ENCODE measurements around the gene ALDH8A1. TPM values are rescaled to one million over a fixed set of nuclear protein-coding genes. Genes with fewer than 3 reads are reported as not detected.
"Not testable (repeated sequence)": the region's sequence is repeated elsewhere in the genome, so short reads cannot be mapped to it uniquely, and the experiment has no call there.

ALDH8A1 gene
- total RNA-seq, 1 experiment from 2014 or later = 0.29 TPM

- Mint-ChIP-seq H3K9me3 (ENCODE audit: unreplicated experiment) (no peaks in the 10 kb centered on the region), H3K4me3 (ENCODE audit: unreplicated experiment) (no peak overlapping the region), H3K27me3 (ENCODE audit: insufficient read depth, unreplicated experiment) (peaks cover 2% of the 10 kb centered on the region), H3K36me3 (ENCODE audit: insufficient read depth, unreplicated experiment) (no peaks in the 10 kb centered on the region), H3K4me1 (ENCODE audit: low read depth, unreplicated experiment) (no peaks in the 10 kb centered on the region), H3K27ac (ENCODE audit: unreplicated experiment) (no peak overlapping the region)
- intact Hi-C loops (cut with micrococcal nuclease; ENCODE audit: unreplicated experiment) = no loop called here
- no TSS peak for BruUV-seq (replicated peaks)
- H3K36me3 ChIP-seq (ENCODE audit: control insufficient read depth, insufficient read depth, low read length) = no peaks in the 10 kb centered on the region
- no peak for TF ChIP-seq CTCF (IDR thresholded peaks at IDR 0.05; ENCODE audit: insufficient read depth in 1 of 2, low read depth in 1 of 2, low read length in 1 of 2, severe bottlenecking in 1 of 2, unreplicated experiment in 1 of 2)
- H3K9me3 ChIP-seq = no peaks in the 10 kb centered on the region
- no peak overlapping the region for H3K4me3 ChIP-seq (ENCODE audit: low read depth, low read length)
- DNase-seq = no peak
- ChIA-PET CTCF (no interaction called here), POLR2A (no interaction called here)
- H3K4me1 ChIP-seq = no peaks in the 10 kb centered on the region
- no peaks in the 10 kb centered on the region for H3K27me3 ChIP-seq (replicated peaks; ENCODE audit: control insufficient read depth, insufficient read depth, low read length)
These were observed 51.3 kb downstream of the ALDH8A1 start for GRCh38 chr6:134898575-134898974.

DNA sequence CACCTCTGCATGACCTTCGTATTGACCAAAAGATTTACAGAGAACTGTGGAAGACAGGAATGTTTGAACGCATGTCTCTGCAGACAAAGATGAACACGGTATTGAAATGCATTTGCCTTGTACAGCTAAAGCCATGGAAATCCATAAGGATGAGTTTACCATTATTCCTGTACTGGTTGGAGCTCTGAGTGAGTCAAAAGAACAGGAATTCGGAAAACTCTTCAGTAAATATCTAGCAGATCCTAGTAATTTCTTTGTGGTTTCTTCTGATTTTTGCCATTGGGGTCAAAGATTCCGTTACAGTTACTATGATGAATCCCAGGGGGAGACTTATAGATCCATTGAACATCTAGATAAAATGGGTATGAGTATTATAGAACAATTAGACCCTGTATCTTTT, 51.7 kb downstream of the ALDH8A1 start:
- POLR2A ChIA-PET; H3K9me3 ChIP-seq; H3K4me3 ChIP-seq (ENCODE audit: low read depth, low read length); BruUV-seq (replicated peaks); H3K36me3 Mint-ChIP-seq (ENCODE audit: insufficient read depth, unreplicated experiment); intact Hi-C loops (cut with micrococcal nuclease; ENCODE audit: unreplicated experiment); CTCF ChIA-PET; H3K4me3 Mint-ChIP-seq (ENCODE audit: unreplicated experiment); H3K4me1 ChIP-seq; H3K36me3 ChIP-seq (ENCODE audit: control insufficient read depth, insufficient read depth, low read length); H3K27me3 Mint-ChIP-seq (ENCODE audit: insufficient read depth, unreplicated experiment); H3K4me1 Mint-ChIP-seq (ENCODE audit: low read depth, unreplicated experiment); H3K9me3 Mint-ChIP-seq (ENCODE audit: unreplicated experiment); DNase-seq; H3K27ac Mint-ChIP-seq (ENCODE audit: unreplicated experiment); H3K27me3 ChIP-seq (replicated peaks; ENCODE audit: control insufficient read depth, insufficient read depth, low read length): not testable (repeated sequence)

DNA sequence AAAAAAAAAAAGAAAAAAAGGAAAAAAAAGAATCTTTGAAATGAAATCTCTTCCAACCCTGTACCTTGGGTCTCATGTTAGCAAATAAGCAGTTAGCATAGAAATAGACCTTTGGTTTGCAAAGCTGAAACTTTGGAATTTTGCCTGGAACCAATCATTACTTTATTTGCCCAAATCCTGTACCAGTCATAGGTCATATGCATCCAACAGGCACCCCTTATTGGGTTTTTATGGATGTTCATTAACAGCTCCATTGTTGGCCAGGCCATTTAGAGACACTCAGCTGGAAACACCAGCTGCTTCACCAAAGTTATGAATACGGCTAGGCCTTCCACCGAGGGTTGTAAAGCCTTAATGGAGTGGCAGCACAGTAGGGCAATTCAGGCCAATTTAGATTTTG, 53.0 kb downstream of the ALDH8A1 start:
- Mint-ChIP-seq H3K9me3 (ENCODE audit: unreplicated experiment) (peaks cover 7% of the 10 kb centered on the region), H3K27me3 (ENCODE audit: insufficient read depth, unreplicated experiment) (peaks cover 2% of the 10 kb centered on the region), H3K36me3 (ENCODE audit: insufficient read depth, unreplicated experiment) (no peaks in the 10 kb centered on the region), H3K27ac (ENCODE audit: unreplicated experiment) (no peak overlapping the region), H3K4me1 (ENCODE audit: low read depth, unreplicated experiment) (no peaks in the 10 kb centered on the region), H3K4me3 (ENCODE audit: unreplicated experiment) (no peak overlapping the region)
- Histone ChIP-seq H3K9me3 (no peaks in the 10 kb centered on the region), H3K36me3 (ENCODE audit: control insufficient read depth, insufficient read depth, low read length) (no peaks in the 10 kb centered on the region), H3K4me1 (no peaks in the 10 kb centered on the region), H3K27me3 (replicated peaks; ENCODE audit: control insufficient read depth, insufficient read depth, low read length) (no peaks in the 10 kb centered on the region), H3K4me3 (ENCODE audit: low read depth, low read length) (no peak overlapping the region)
- no peak for TF ChIP-seq CTCF (IDR thresholded peaks at IDR 0.05; ENCODE audit: insufficient read depth in 1 of 2, low read depth in 1 of 2, low read length in 1 of 2, severe bottlenecking in 1 of 2, unreplicated experiment in 1 of 2)
- ChIA-PET POLR2A (no interaction called here), CTCF (interaction anchor here (0.6 kb wide), 1 partner anchor 40 kb away, joined by 3 read pairs; no protein-coding TSS in a partner anchor)
- no TSS peak for BruUV-seq (replicated peaks)
- intact Hi-C loops (cut with micrococcal nuclease; ENCODE audit: unreplicated experiment) = no loop called here
- no peak for DNase-seq

- peaks cover 7% of the 10 kb centered on the region for H3K9me3 Mint-ChIP-seq (ENCODE audit: unreplicated experiment)
- no peak overlapping the region for H3K4me3 Mint-ChIP-seq (ENCODE audit: unreplicated experiment)
- Histone ChIP-seq H3K27me3 (replicated peaks; ENCODE audit: control insufficient read depth, insufficient read depth, low read length) (no peaks in the 10 kb centered on the region), H3K9me3 (no peaks in the 10 kb centered on the region), H3K4me3 (ENCODE audit: low read depth, low read length) (no peak overlapping the region), H3K4me1 (no peaks in the 10 kb centered on the region), H3K36me3 (ENCODE audit: control insufficient read depth, insufficient read depth, low read length) (no peaks in the 10 kb centered on the region)
- CTCF ChIA-PET = interaction anchor here (0.6 kb wide), 1 partner anchor 61 kb away, joined by 3 read pairs; no protein-coding TSS in a partner anchor
- H3K27me3 Mint-ChIP-seq (ENCODE audit: insufficient read depth, unreplicated experiment) = peaks cover 2% of the 10 kb centered on the region
- BruUV-seq (replicated peaks) = no TSS peak
- no peaks in the 10 kb centered on the region for H3K4me1 Mint-ChIP-seq (ENCODE audit: low read depth, unreplicated experiment)
- TF ChIP-seq CTCF (IDR thresholded peaks at IDR 0.05; ENCODE audit: insufficient read depth in 1 of 2, low read depth in 1 of 2, low read length in 1 of 2, severe bottlenecking in 1 of 2, unreplicated experiment in 1 of 2) = no peak
- POLR2A ChIA-PET = no interaction called here
- H3K36me3 Mint-ChIP-seq (ENCODE audit: insufficient read depth, unreplicated experiment) = no peaks in the 10 kb centered on the region
- intact Hi-C loops (cut with micrococcal nuclease; ENCODE audit: unreplicated experiment) = no loop called here
- no peak for DNase-seq
- H3K27ac Mint-ChIP-seq (ENCODE audit: unreplicated experiment) = no peak overlapping the region
These were observed 55.1 kb downstream of the ALDH8A1 start for GRCh38 chr6:134894800-134895199.
